Aorta (tissue), 5 donors: Measurements from ENCODE around the gene TMEM184C. TPM values are rescaled to one million over a fixed set of nuclear protein-coding genes. Genes with fewer than 3 reads are reported as not detected.

ENCODE experiments used
- ATAC-seq: fragments of 200-7000 bp; cut with Tn5 transposase; one replicate; pipeline ENCODE4 v1.9.1; 2022; ENCODE audit warnings: moderate library complexity; ENCODE audit not compliant: low FRiP score
- DNase-seq, 2 donors: peaks; one replicate each; pipeline ENCODE4 v3.0.0-alpha.2; 2020
- H3K27ac ChIP-seq, 2 donors: one replicate each; pipeline ENCODE4 v1.5.1; 2013; ENCODE audit warnings: low read length in 2 of 2, mild to moderate bottlenecking in 2 of 2, moderate library complexity in 2 of 2, control low read depth in 1 of 2, inconsistent platforms in 1 of 2, low read depth in 1 of 2
- H3K27me3 ChIP-seq, 2 donors: one replicate each; pipeline ENCODE4 v1.6.1; 2013; ENCODE audit warnings: control low read depth in 1 of 2, low read length in 1 of 2, mild to moderate bottlenecking in 1 of 2, moderate library complexity in 1 of 2; ENCODE audit not compliant: insufficient read depth in 2 of 2, control insufficient read depth in 1 of 2
- H3K36me3 ChIP-seq, 2 donors: one replicate each; pipeline ENCODE4 v1.6.1; 2013; ENCODE audit warnings: control low read depth in 1 of 2, low read length in 1 of 2, mild to moderate bottlenecking in 1 of 2; ENCODE audit not compliant: insufficient read depth in 2 of 2, control insufficient read depth in 1 of 2
- H3K4me1 ChIP-seq, 2 donors: one replicate each; pipeline ENCODE4 v1.6.1; 2013; ENCODE audit warnings: low read length in 2 of 2, control low read depth in 1 of 2, mild to moderate bottlenecking in 1 of 2, moderate library complexity in 1 of 2; ENCODE audit not compliant: insufficient read depth in 2 of 2, control insufficient read depth in 1 of 2
- H3K4me3 ChIP-seq, 2 donors: one replicate each; pipeline ENCODE4 v1.5.1; 2013; ENCODE audit warnings: low read length in 2 of 2, control low read depth in 1 of 2, mild to moderate bottlenecking in 1 of 2
- H3K9me3 ChIP-seq: one replicate; pipeline ENCODE4 v1.6.1; 2013; ENCODE audit warnings: mild to moderate bottlenecking, low read length; ENCODE audit not compliant: control insufficient read depth
- WGBS, 2 donors: extraction: QIAGEN DNeasy Blood & Tissue Kit; methylation state at CpG; one replicate each; pipeline ENCODE4 v1.1.7; 2013; 5-methylcytosine and 5-hydroxymethylcytosine counted together
- intact Hi-C, 2 donors: fragments of 100-400 bp; cut with DNase I; formaldehyde crosslinking; loops; one replicate each; pipeline versions ENCODE4 v1.14.2 to v1.15.0; 2022
- polyA plus RNA-seq, 2 donors: library from polyadenylated mRNA; stranded (reverse); fragments of 200-250 nt; gene quantifications; one replicate each; pipeline ENCODE4 v1.2.3, GENCODE V29; 2013
- total RNA-seq, 2 donors: library from RNA; stranded (reverse); fragmentation: NEBNext Ultra II Directional; extraction: Animal tissue kit (Norgen Biotek cat#: 25700); gene quantifications; one replicate each; pipeline ENCODE4 v1.2.1, GENCODE V29; 2021
- donor health status: healthy with polysubstance abuse.
- donor health status: Bipolar disorder and iron deficiency.
- donor health status: DM: no; HTN: no; CAD: no.
- donor health status: DM: no; HTN: no; CAD: no.
- donor health status: DM: yes; HTN: yes; CAD: no.

The TMEM184C gene
- total and polyA plus RNA-seq, 4 donors, result 10.6 to 23.5 (median 19.3) TPM

GRCh38 chr4:147645099-147645498 lies 27.9 kb downstream of the TMEM184C start:
- no peak for DNase-seq
- H3K36me3 ChIP-seq, result no peaks in the 10 kb centered on the region
- H3K27ac ChIP-seq, result no peak overlapping the region
- peaks cover 0 to 3% of the 10 kb centered on the region in 2 donors for H3K4me1 ChIP-seq
- H3K4me3 ChIP-seq, result no peak overlapping the region
- no peaks in the 10 kb centered on the region for H3K27me3 ChIP-seq
- ATAC-seq, result no peak
- intact Hi-C loops, result no loop called here
- H3K9me3 ChIP-seq, result no peaks in the 10 kb centered on the region

- Histone ChIP-seq H3K9me3 (no peaks in the 10 kb centered on the region), H3K27ac (no peak overlapping the region), H3K36me3 (no peaks in the 10 kb centered on the region), H3K27me3 (no peaks in the 10 kb centered on the region), H3K4me3 (no peak overlapping the region), H3K4me1 (peaks cover 0 to 3% of the 10 kb centered on the region in 2 donors)
- no peak for DNase-seq
- ATAC-seq, result no peak
- intact Hi-C loops, result no loop called here
These were observed 31.5 kb downstream of the TMEM184C start for GRCh38 chr4:147648656-147649055.

DNA sequence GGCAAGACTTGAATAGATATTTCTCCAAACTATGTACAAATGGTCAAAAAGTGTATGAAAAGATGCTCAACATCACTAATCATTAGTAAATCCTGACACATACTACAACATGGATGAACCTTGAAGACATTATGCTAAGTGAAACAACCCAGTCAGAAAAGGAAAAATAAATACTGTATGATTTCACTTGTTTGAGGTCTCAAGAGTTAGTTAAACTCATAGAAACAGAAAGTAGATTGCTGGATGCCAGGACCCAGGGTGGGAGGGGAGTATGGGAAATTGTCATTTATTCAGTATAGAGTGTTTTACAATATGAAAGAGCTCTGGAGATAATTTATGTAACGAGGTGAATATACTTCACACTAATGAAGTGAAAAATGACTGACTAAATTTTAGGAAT lies 34.4 kb downstream of the TMEM184C start:
- peaks cover 1 to 3% of the 10 kb centered on the region in 2 donors for H3K36me3 ChIP-seq
- ATAC-seq, result no peak
- intact Hi-C loops, result no loop called here

DNA sequence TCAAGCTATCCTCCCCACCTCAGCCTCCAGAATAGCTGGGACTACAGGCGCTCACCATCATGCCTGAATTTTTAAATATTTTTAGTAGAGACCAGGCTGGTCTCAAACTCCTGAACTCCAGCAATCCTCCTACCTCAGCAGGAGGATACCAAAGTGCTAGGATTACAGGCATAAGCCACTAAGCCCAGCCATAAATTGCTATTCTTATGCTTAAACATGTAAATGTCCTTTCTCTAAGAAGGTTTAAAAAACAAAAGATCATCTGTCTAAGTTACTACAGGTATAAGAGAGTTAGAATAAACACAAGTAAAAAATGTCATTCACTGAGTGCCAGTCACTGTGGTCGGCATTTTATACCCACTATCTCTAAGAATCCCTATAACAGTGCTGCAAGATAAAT lies 38.4 kb downstream of the TMEM184C start:
- WGBS, 2 donors, result 96 to 97% methylated on average over 2 of the region's 2 CpGs
- no peaks in the 10 kb centered on the region for H3K4me1 ChIP-seq
- H3K36me3 ChIP-seq, result peaks cover 1 to 3% of the 10 kb centered on the region in 2 donors
- H3K27ac ChIP-seq, result no peak overlapping the region
- no peaks in the 10 kb centered on the region for H3K9me3 ChIP-seq
- no peak for ATAC-seq
- H3K4me3 ChIP-seq, result no peak overlapping the region
- no peaks in the 10 kb centered on the region for H3K27me3 ChIP-seq
- intact Hi-C loops, result no loop called here
- no peak for DNase-seq

More for the DNA sequence above, 34.4 kb downstream of the TMEM184C start:
- Histone ChIP-seq H3K4me3 (no peak overlapping the region), H3K9me3 (no peaks in the 10 kb centered on the region), H3K27ac (no peak overlapping the region), H3K4me1 (peaks cover 0 to under 1% of the 10 kb centered on the region in 2 donors), H3K27me3 (no peaks in the 10 kb centered on the region)
- no peak for DNase-seq
- 95% methylated on average over 1 of the region's 1 CpG for WGBS, 2 donors

DNA sequence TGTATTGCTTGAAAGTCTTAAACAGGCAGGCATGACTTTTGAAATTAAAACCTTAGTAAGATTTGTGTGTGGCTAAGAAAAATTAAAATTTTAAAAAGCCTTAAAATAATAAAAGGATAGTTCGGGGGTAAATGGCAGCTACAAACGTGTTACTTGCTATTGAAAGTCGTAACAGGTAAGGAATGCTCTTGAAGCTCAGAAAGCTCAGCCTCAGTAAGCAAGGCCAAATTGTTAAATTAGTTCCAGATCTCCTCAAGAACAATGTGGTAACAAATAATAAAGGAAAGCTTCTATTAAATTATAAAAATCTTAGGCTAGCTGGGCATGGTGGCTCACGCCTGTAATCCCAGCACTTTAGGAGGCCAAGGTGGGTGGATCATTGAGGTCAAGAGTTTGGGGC lies 41.3 kb downstream of the TMEM184C start:
- 90 to 91% methylated on average over 4 of the region's 4 CpGs for WGBS, 2 donors
- Histone ChIP-seq H3K36me3 (peaks cover 1 to 3% of the 10 kb centered on the region in 2 donors), H3K27me3 (no peaks in the 10 kb centered on the region), H3K4me1 (no peaks in the 10 kb centered on the region), H3K9me3 (no peaks in the 10 kb centered on the region), H3K4me3 (no peak overlapping the region), H3K27ac (no peak overlapping the region)
- DNase-seq, result no peak
- ATAC-seq, result no peak
- intact Hi-C loops, result no loop called here

- Histone ChIP-seq H3K36me3 (no peaks in the 10 kb centered on the region), H3K27me3 (no peaks in the 10 kb centered on the region), H3K4me3 (no peak overlapping the region), H3K9me3 (no peaks in the 10 kb centered on the region), H3K27ac (no peak overlapping the region), H3K4me1 (no peaks in the 10 kb centered on the region)
- ATAC-seq (no peak), DNase-seq (no peak)
- WGBS, 2 donors, result 58 to 67% methylated on average over 4 of the region's 4 CpGs
- intact Hi-C loops, result no loop called here
These were observed 56.9 kb downstream of the TMEM184C start for GRCh38 chr4:147674073-147674472.

- Histone ChIP-seq H3K27ac (no peak overlapping the region), H3K4me1 (no peaks in the 10 kb centered on the region), H3K4me3 (no peak overlapping the region), H3K9me3 (no peaks in the 10 kb centered on the region), H3K36me3 (no peaks in the 10 kb centered on the region), H3K27me3 (no peaks in the 10 kb centered on the region)
- intact Hi-C loops, result no loop called here
- DNase-seq (no peak), ATAC-seq (no peak)
- whole genome bisulfite sequencing, 2 donors, result 96 to 97% methylated on average over 1 of the region's 1 CpG
These were observed 57.3 kb downstream of the TMEM184C start for GRCh38 chr4:147674496-147674895.

GRCh38 chr4:147678106-147678505 lies 60.9 kb downstream of the TMEM184C start:
- Histone ChIP-seq H3K36me3 (no peaks in the 10 kb centered on the region), H3K9me3 (no peaks in the 10 kb centered on the region), H3K27me3 (no peaks in the 10 kb centered on the region), H3K27ac (no peak overlapping the region), H3K4me3 (no peak overlapping the region), H3K4me1 (no peaks in the 10 kb centered on the region)
- no peak for DNase-seq
- no peak for ATAC-seq
- intact Hi-C loops, result no loop called here
- 60% methylated on average over 5 of the region's 5 CpGs for WGBS, 2 donors

DNA sequence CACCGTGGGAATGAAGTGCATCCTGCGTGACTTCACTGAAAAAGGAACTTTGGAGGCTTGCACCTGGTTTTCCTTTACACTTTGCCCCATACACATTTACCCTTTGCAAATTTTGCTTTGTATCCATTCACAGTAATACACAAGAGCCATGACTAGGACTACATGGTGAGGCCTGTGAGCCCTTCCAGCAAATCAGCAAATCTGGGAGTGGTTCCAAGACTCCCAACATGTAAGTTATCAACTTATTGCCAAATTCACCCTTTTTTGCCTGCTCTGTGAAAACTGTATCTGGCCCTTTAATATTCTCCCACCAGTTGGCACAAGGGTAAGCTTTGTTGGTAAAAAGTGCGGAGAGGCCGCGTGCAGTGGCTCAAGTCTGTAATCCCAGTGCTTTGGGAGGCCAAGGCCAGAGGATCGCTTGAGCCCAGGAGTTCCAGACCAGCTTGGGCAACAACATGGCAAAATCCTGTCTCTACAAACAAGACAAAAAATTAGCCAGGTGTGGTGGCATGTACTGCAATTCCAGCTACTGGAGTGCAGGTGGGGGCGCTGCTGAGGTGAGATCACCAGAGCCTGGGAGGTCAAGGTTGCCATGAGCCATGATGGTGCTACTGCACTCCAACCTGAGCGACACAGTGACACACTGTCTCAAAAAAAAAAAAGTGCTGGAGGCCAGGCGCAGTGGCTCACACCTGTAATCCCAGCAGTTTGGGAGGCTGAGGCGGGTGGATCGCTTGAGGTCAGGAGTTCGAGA lies 61.8 kb downstream of the TMEM184C start:
- no peak for DNase-seq
- Histone ChIP-seq H3K9me3 (no peaks in the 10 kb centered on the region), H3K27ac (no peak overlapping the region), H3K4me1 (no peaks in the 10 kb centered on the region), H3K4me3 (no peak overlapping the region), H3K36me3 (no peaks in the 10 kb centered on the region), H3K27me3 (no peaks in the 10 kb centered on the region)
- intact Hi-C loops, result no loop called here
- ATAC-seq, result no peak
- WGBS, 2 donors, result 94 to 95% methylated on average over 12 of the region's 12 CpGs
